Mucosa of descending colon (tissue), 3 donors: ENCODE data around the gene TTC23. TPM values are rescaled to one million over a fixed set of nuclear protein-coding genes. Genes with fewer than 3 reads are reported as not detected.

Source experiments
- ATAC-seq: fragments of 200-7000 bp; cut with Tn5 transposase; one replicate; pipeline ENCODE4 v1.9.1; 2020; ENCODE audit warnings: mild to moderate bottlenecking, moderate library complexity
- DNase-seq, 3 donors: peaks; one replicate each; pipeline ENCODE4 v3.0.0-alpha.2; 2020
- H3K36me3 ChIP-seq: fragments of 200-600 bp; one replicate; pipeline ENCODE4 v1.8.0; 2021; ENCODE audit warnings: low read depth, mild to moderate bottlenecking
- H3K4me1 ChIP-seq: fragments of 200-600 bp; one replicate; pipeline ENCODE4 v1.8.0; 2021; ENCODE audit warnings: low read depth, mild to moderate bottlenecking
- H3K4me3 ChIP-seq: fragments of 200-600 bp; one replicate; pipeline ENCODE4 v1.8.0; 2021; ENCODE audit warnings: mild to moderate bottlenecking
- H3K9me3 ChIP-seq: fragments of 200-600 bp; one replicate; pipeline ENCODE4 v1.8.0; 2021; ENCODE audit warnings: mild to moderate bottlenecking
- intact Hi-C, 2 donors: fragments of 100-400 bp; cut with DNase I in 1 of 2; cut with micrococcal nuclease in 1 of 2; formaldehyde crosslinking; loops; one replicate each; pipeline versions ENCODE4 v1.11.0 to v1.11.1; 2022; cut with DNase I, micrococcal nuclease
- total RNA-seq, 3 donors: library from RNA; stranded (reverse); fragmentation: NEBNext Ultra II Directional in 2 of 3; extraction: Animal tissue kit (Norgen Biotek cat#: 25700) in 2 of 3; gene quantifications; one replicate each; pipeline versions ENCODE4 v1.2.1 to v1.2.4, GENCODE V29; 2021 to 2023
- TF ChIP-seq, protein P1 (sequence below): fragments of 200-600 bp; IDR thresholded peaks from one replicate; pipeline ENCODE4 v1.8.0; 2022; ENCODE audit warnings: antibody characterized with exemption, mild to moderate bottlenecking
- donor health status: DM: no; HTN: no; CAD: no; lungs with moderate emphysema.
- donor health status: DM: no; HTN: no; CAD: no.
- donor health status: DM: no; HTN: yes; CAD: no.

The TTC23 gene
- total RNA-seq, 3 donors from 2014 or later: 17.1 to 26.8 (median 19.6) TPM

- TF ChIP-seq, protein P1, sequence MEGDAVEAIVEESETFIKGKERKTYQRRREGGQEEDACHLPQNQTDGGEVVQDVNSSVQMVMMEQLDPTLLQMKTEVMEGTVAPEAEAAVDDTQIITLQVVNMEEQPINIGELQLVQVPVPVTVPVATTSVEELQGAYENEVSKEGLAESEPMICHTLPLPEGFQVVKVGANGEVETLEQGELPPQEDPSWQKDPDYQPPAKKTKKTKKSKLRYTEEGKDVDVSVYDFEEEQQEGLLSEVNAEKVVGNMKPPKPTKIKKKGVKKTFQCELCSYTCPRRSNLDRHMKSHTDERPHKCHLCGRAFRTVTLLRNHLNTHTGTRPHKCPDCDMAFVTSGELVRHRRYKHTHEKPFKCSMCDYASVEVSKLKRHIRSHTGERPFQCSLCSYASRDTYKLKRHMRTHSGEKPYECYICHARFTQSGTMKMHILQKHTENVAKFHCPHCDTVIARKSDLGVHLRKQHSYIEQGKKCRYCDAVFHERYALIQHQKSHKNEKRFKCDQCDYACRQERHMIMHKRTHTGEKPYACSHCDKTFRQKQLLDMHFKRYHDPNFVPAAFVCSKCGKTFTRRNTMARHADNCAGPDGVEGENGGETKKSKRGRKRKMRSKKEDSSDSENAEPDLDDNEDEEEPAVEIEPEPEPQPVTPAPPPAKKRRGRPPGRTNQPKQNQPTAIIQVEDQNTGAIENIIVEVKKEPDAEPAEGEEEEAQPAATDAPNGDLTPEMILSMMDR: no peak
- H3K4me1 ChIP-seq: peaks cover 8% of the 10 kb centered on the region
- intact Hi-C loops: no loop called here
- no peak overlapping the region for H3K4me3 ChIP-seq
- H3K36me3 ChIP-seq: no peaks in the 10 kb centered on the region
- no peak for ATAC-seq
- H3K9me3 ChIP-seq: no peaks in the 10 kb centered on the region
- no peak for DNase-seq
Measured at GRCh38 chr15:99145005-99145404, 104.4 kb downstream of the TTC23 start.

DNA sequence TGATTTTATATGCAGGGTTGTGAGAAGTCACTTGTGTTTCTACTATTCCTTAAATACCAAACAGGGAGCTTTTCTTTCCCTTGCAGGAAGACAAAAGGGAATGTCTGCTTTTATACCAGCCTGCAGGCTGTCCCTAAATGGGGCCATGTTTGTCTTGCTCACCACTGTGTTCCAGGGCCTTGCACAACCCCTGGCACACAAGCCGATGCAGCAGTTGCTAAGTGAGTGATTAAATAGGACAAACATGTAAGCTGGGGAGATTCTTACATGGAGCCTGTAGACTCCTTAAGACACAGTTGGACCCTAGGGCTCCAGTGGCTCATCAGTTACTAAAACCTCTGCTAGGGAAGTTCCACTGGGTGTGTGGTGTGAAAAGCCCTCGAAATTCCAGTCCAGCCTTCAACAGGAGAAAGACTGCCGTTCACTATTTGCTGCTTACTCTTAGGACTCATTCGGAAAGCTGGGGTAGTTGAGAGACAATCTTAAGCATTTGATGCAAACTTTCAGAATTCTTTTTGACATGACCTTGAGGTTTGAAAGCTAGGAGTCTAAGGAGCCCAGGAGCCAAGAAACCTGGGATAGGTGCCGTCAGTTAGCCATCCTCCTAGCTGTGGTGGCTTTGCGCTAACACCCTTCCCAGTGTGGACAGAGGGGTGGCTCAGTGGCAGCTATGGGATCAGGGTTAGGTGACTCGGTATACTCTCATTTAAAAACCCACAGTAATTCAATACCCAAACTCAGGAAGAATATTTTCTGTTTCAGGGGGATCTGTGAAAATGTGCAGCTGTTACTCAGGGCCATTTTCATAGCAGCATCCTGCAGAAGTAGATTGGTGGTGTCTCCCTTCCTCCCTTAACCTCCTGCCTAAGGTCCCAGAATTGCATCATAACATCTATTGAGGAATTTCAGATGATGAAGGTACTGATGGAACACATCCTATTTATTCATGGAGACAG, 105.4 kb downstream of the TTC23 start:
- no peaks in the 10 kb centered on the region for H3K9me3 ChIP-seq
- intact Hi-C loops: loop anchor here in 1 of 2 donors (5.0 kb wide), 1 partner anchor 48 kb away; no protein-coding TSS in a partner anchor
- TF ChIP-seq, protein P1: no peak
- H3K36me3 ChIP-seq: no peaks in the 10 kb centered on the region
- H3K4me3 ChIP-seq: no peak overlapping the region
- ATAC-seq: peak; percentile 84
- H3K4me1 ChIP-seq: peaks cover 8% of the 10 kb centered on the region
- peak in 1 of 3 donors; percentile 19 for DNase-seq

DNA sequence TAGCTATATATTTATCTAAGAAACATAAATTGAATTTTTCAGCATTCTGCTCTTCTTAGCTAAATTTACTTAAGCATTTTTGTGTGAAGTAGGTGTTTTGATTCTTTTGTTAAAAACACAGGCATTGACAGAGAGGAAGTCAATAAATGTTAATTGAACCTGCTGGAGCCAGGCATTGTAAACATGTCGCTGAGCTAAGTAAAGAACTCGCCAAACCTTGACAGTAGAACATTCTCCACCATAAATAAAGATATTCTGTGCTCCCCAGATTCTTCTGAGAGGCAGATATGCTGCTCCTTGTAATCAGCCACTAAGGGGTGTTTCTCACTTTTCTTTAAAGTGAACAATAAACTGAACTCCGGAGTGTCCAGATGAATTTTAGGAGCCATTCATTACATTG, 106.1 kb downstream of the TTC23 start:
- ATAC-seq (peak; percentile 73), DNase-seq (no peak)
- H3K4me3 ChIP-seq: no peak overlapping the region
- H3K4me1 ChIP-seq: peaks cover 8% of the 10 kb centered on the region
- TF ChIP-seq, protein P1: no peak
- intact Hi-C loops: loop anchor here in 1 of 2 donors (5.0 kb wide), 1 partner anchor 49 kb away; no protein-coding TSS in a partner anchor
- no peaks in the 10 kb centered on the region for H3K9me3 ChIP-seq
- H3K36me3 ChIP-seq: no peaks in the 10 kb centered on the region

DNA sequence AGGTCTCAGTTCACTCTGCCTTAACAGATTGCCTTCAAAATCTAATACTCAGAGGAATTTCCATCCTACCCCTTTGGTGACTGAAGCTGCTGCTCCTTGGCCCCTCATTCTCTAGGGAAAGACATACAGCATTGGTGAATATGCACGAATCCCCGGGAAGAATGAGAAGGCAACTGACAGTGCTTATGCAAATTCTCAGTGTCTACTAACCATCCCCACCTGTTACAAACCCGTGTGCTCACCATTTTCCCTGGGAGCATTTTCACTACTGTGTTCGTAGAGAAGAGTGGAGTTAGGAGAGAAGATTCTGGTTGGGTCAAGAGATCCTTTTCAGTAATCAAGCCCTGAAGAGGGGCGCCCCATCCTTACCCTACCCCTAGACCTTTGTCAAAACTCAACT, 106.8 kb downstream of the TTC23 start:
- Histone ChIP-seq H3K4me3 (no peak overlapping the region), H3K9me3 (no peaks in the 10 kb centered on the region), H3K36me3 (no peaks in the 10 kb centered on the region), H3K4me1 (peaks cover 8% of the 10 kb centered on the region)
- TF ChIP-seq, protein P1: no peak
- ATAC-seq (no peak), DNase-seq (no peak)
- intact Hi-C loops: loop anchor here in 1 of 2 donors (5.0 kb wide), 1 partner anchor 50 kb away; no protein-coding TSS in a partner anchor

DNA sequence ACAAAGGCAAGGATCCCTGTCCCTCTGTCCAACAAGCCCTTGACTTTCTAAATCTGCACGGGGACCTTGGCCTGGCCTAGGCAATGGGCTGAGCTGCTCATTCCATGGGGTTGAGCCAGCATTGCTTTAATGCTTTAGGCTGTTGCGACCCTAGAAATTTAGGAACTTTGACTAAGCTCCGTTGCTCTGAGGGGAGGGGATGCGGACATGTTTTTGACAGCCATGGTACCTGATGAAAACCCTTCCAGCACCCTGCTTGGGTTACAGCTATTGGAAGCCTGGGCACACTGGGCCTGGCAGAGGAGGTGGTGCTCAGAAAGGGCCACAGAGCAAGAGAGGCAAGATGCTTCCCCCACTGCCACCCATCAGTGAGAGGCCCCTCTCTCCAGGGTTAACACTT, 107.4 kb downstream of the TTC23 start:
- Histone ChIP-seq H3K36me3 (no peaks in the 10 kb centered on the region), H3K4me1 (peaks cover 8% of the 10 kb centered on the region), H3K9me3 (no peaks in the 10 kb centered on the region), H3K4me3 (no peak overlapping the region)
- no peak for ATAC-seq
- TF ChIP-seq, protein P1: no peak
- intact Hi-C loops: loop anchor here in 1 of 2 donors (5.0 kb wide), 1 partner anchor 50 kb away; no protein-coding TSS in a partner anchor
- no peak for DNase-seq
